ENCODE measurements around the gene DBF4B.

GRCh38 chr17:44776628-44777393 is 68.3 kb downstream of the DBF4B start:
- no peak for TF ChIP-seq CTCF (IDR thresholded peaks at IDR 0.05)
- no peak for TF ChIP-seq POLR2A (IDR thresholded peaks at IDR 0.05)

Data from esophagus squamous epithelium (tissue), 4 donors.